Progenitor cell of endocrine pancreas (in vitro differentiated cells): ENCODE results near the gene FRMD4B. TPM values are rescaled to one million over a fixed set of nuclear protein-coding genes. Genes with fewer than 3 reads are reported as not detected.

Experiments used
- DNase-seq: peaks from one replicate; pipeline ENCODE4 v3.0.0; 2021; ENCODE audit warnings: low spot score; ENCODE audit not compliant: unreplicated experiment
- H3K27ac Mint-ChIP-seq: 2 replicates; pipeline ENCODE4 v1.8.0; 2021; ENCODE audit warnings: mild to moderate bottlenecking, moderate library complexity, mixed read lengths
- H3K27me3 Mint-ChIP-seq: 2 replicates; pipeline ENCODE4 v1.8.0; 2021; ENCODE audit warnings: mixed read lengths
- H3K36me3 Mint-ChIP-seq: 2 replicates; pipeline ENCODE4 v1.8.0; 2022; ENCODE audit warnings: mixed read lengths; ENCODE audit not compliant: insufficient read depth
- H3K4me1 Mint-ChIP-seq: 2 replicates; pipeline ENCODE4 v1.8.0; 2021; ENCODE audit warnings: low read depth, mixed read lengths
- H3K4me3 Mint-ChIP-seq: 2 replicates; pipeline ENCODE4 v1.8.0; 2021; ENCODE audit warnings: low read depth, mild to moderate bottlenecking, moderate library complexity, mixed read lengths
- H3K9me3 Mint-ChIP-seq: 2 replicates; pipeline ENCODE4 v1.8.0; 2021; ENCODE audit warnings: low read depth, mixed read lengths
- CTCF ChIP-seq: fragments of 200-600 bp; sonication (generic); IDR thresholded peaks from one replicate; pipeline ENCODE4 v1.5.0; 2021; ENCODE audit warnings: antibody characterized with exemption, mild to moderate bottlenecking; ENCODE audit not compliant: unreplicated experiment
- total RNA-seq: library from RNA; stranded (reverse); gene quantifications from 2 replicates; pipeline ENCODE4 v1.2.1, GENCODE V29; 2021

The FRMD4B gene
- total RNA-seq, 1 donor from 2014 or later = 41.6 TPM

GRCh38 chr3:69367586-69367985 lies 18.3 kb downstream of the FRMD4B start:
- no peak overlapping the region for H3K27ac Mint-ChIP-seq
- TF ChIP-seq CTCF = no peak
- H3K9me3 Mint-ChIP-seq = no peaks in the 10 kb centered on the region
- no peak for DNase-seq
- H3K4me1 Mint-ChIP-seq = peaks cover 5% of the 10 kb centered on the region
- no peaks in the 10 kb centered on the region for H3K36me3 Mint-ChIP-seq
- H3K27me3 Mint-ChIP-seq = no peaks in the 10 kb centered on the region
- H3K4me3 Mint-ChIP-seq = no peak overlapping the region

DNA sequence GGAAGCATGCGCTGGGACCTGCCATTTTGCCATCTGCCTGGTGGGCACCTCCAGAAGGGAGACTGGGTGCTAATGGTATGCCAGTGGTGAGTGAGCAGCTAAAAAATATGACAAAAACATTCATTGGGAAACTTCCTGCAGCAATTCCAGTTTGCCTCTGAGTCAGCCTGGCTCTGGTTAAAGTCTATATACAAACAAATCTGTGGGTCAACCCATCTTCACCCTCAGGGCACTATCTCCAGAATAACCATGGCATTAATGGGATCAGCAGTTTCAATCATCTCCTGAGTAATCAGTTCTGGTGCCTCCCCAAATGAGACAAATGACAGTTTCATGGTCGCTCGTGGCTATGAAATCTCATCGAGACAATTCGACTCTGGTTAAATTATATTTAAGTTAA lies 21.5 kb downstream of the FRMD4B start:
- Mint-ChIP-seq H3K27me3 (no peaks in the 10 kb centered on the region), H3K4me1 (peaks cover 5% of the 10 kb centered on the region), H3K36me3 (peaks cover 1% of the 10 kb centered on the region), H3K27ac (no peak overlapping the region), H3K4me3 (no peak overlapping the region), H3K9me3 (no peaks in the 10 kb centered on the region)
- DNase-seq = no peak
- no peak for TF ChIP-seq CTCF

GRCh38 chr3:69360690-69361089 lies 25.2 kb downstream of the FRMD4B start:
- H3K27me3 Mint-ChIP-seq = no peaks in the 10 kb centered on the region
- no peak for TF ChIP-seq CTCF
- peaks cover 5% of the 10 kb centered on the region for H3K4me1 Mint-ChIP-seq
- peaks cover 3% of the 10 kb centered on the region for H3K36me3 Mint-ChIP-seq
- no peak for DNase-seq
- H3K27ac Mint-ChIP-seq = no peak overlapping the region
- no peak overlapping the region for H3K4me3 Mint-ChIP-seq
- no peaks in the 10 kb centered on the region for H3K9me3 Mint-ChIP-seq

- no peak overlapping the region for H3K4me3 Mint-ChIP-seq
- no peak for TF ChIP-seq CTCF
- peaks cover 3% of the 10 kb centered on the region for H3K36me3 Mint-ChIP-seq
- peaks cover 5% of the 10 kb centered on the region for H3K4me1 Mint-ChIP-seq
- H3K27ac Mint-ChIP-seq = no peak overlapping the region
- H3K9me3 Mint-ChIP-seq = no peaks in the 10 kb centered on the region
- DNase-seq = no peak
- no peaks in the 10 kb centered on the region for H3K27me3 Mint-ChIP-seq
These were observed 26.0 kb downstream of the FRMD4B start for GRCh38 chr3:69359916-69360315.

GRCh38 chr3:69359339-69359893 lies 26.5 kb downstream of the FRMD4B start:
- H3K9me3 Mint-ChIP-seq = no peaks in the 10 kb centered on the region
- H3K27me3 Mint-ChIP-seq = no peaks in the 10 kb centered on the region
- H3K27ac Mint-ChIP-seq = no peak overlapping the region
- H3K36me3 Mint-ChIP-seq = peaks cover 3% of the 10 kb centered on the region
- peaks cover 5% of the 10 kb centered on the region for H3K4me1 Mint-ChIP-seq
- TF ChIP-seq CTCF = no peak
- no peak overlapping the region for H3K4me3 Mint-ChIP-seq
- no peak for DNase-seq
